Measurements from ENCODE around the gene FBXL2. TPM values are rescaled to one million over a fixed set of nuclear protein-coding genes. Genes with fewer than 3 reads are reported as not detected.

FBXL2 gene
- total RNA-seq, 1 donor from 2014 or later = 11.5 TPM

GRCh38 chr3:33394403-33395054 is 117.3 kb downstream of the FBXL2 start:
- H3K27me3 Mint-ChIP-seq (ENCODE audit: unreplicated experiment) = peaks cover 1% of the 10 kb centered on the region
- peaks cover 59% of the 10 kb centered on the region for H3K36me3 Mint-ChIP-seq (ENCODE audit: low read depth, unreplicated experiment)
- no peak overlapping the region for H3K4me3 Mint-ChIP-seq (ENCODE audit: unreplicated experiment)
- H3K9me3 Mint-ChIP-seq (ENCODE audit: unreplicated experiment) = no peaks in the 10 kb centered on the region
- DNase-seq (ENCODE audit: low spot score) = no peak
- TF ChIP-seq, protein P1, sequence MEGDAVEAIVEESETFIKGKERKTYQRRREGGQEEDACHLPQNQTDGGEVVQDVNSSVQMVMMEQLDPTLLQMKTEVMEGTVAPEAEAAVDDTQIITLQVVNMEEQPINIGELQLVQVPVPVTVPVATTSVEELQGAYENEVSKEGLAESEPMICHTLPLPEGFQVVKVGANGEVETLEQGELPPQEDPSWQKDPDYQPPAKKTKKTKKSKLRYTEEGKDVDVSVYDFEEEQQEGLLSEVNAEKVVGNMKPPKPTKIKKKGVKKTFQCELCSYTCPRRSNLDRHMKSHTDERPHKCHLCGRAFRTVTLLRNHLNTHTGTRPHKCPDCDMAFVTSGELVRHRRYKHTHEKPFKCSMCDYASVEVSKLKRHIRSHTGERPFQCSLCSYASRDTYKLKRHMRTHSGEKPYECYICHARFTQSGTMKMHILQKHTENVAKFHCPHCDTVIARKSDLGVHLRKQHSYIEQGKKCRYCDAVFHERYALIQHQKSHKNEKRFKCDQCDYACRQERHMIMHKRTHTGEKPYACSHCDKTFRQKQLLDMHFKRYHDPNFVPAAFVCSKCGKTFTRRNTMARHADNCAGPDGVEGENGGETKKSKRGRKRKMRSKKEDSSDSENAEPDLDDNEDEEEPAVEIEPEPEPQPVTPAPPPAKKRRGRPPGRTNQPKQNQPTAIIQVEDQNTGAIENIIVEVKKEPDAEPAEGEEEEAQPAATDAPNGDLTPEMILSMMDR (IDR thresholded peaks at IDR 0.05; ENCODE audit: unreplicated experiment) = no peak
- H3K4me1 Mint-ChIP-seq (ENCODE audit: unreplicated experiment) = no peaks in the 10 kb centered on the region
- H3K27ac Mint-ChIP-seq (ENCODE audit: unreplicated experiment) = no peak overlapping the region

DNA sequence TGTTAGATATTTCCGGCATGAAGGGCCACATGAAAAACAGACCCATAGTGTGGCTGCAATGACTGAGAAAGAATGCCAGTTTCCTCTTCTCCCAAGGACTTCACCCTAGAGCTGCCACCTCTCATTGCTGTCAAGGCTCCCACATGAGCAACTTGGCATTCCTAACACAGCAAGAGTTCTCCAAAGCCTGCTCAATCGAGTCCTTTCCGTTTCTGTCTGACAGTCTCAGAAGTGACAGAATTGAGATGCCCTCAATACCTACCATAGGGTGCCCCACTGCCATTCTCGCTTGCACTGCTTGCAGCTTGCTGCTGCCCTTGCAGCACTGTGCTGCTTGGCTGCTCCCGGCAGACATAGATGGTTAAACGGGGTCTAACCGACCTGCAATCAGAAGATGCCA is 118.7 kb downstream of the FBXL2 start:
- Mint-ChIP-seq H3K9me3 (ENCODE audit: unreplicated experiment) (no peaks in the 10 kb centered on the region), H3K4me1 (ENCODE audit: unreplicated experiment) (no peaks in the 10 kb centered on the region), H3K27me3 (ENCODE audit: unreplicated experiment) (no peaks in the 10 kb centered on the region), H3K27ac (ENCODE audit: unreplicated experiment) (peak overlapping the region; percentile 25), H3K4me3 (ENCODE audit: unreplicated experiment) (no peak overlapping the region), H3K36me3 (ENCODE audit: low read depth, unreplicated experiment) (peaks cover 64% of the 10 kb centered on the region)
- no peak for DNase-seq (ENCODE audit: low spot score)
- TF ChIP-seq, protein P1 (IDR thresholded peaks at IDR 0.05; ENCODE audit: unreplicated experiment) = no peak

GRCh38 chr3:33398410-33398809 is 121.2 kb downstream of the FBXL2 start:
- peak overlapping the region; percentile 53 for H3K4me3 Mint-ChIP-seq (ENCODE audit: unreplicated experiment)
- no peaks in the 10 kb centered on the region for H3K9me3 Mint-ChIP-seq (ENCODE audit: unreplicated experiment)
- no peak overlapping the region for H3K27ac Mint-ChIP-seq (ENCODE audit: unreplicated experiment)
- TF ChIP-seq, protein P1 (IDR thresholded peaks at IDR 0.05; ENCODE audit: unreplicated experiment) = no peak
- peaks cover 14% of the 10 kb centered on the region for H3K4me1 Mint-ChIP-seq (ENCODE audit: unreplicated experiment)
- no peak for DNase-seq (ENCODE audit: low spot score)
- H3K27me3 Mint-ChIP-seq (ENCODE audit: unreplicated experiment) = peaks cover 3% of the 10 kb centered on the region
- peaks cover 58% of the 10 kb centered on the region for H3K36me3 Mint-ChIP-seq (ENCODE audit: low read depth, unreplicated experiment)

GRCh38 chr3:33401781-33402180 is 124.5 kb downstream of the FBXL2 start:
- TF ChIP-seq, protein P1 (IDR thresholded peaks at IDR 0.05; ENCODE audit: unreplicated experiment) = no peak
- Mint-ChIP-seq H3K9me3 (ENCODE audit: unreplicated experiment) (no peaks in the 10 kb centered on the region), H3K4me3 (ENCODE audit: unreplicated experiment) (peak overlapping the region; percentile 8), H3K27me3 (ENCODE audit: unreplicated experiment) (peaks cover 3% of the 10 kb centered on the region), H3K4me1 (ENCODE audit: unreplicated experiment) (peaks cover 16% of the 10 kb centered on the region), H3K27ac (ENCODE audit: unreplicated experiment) (no peak overlapping the region), H3K36me3 (ENCODE audit: low read depth, unreplicated experiment) (peaks cover 51% of the 10 kb centered on the region)
- no peak for DNase-seq (ENCODE audit: low spot score)

GRCh38 chr3:33402936-33403335 is 125.7 kb downstream of the FBXL2 start:
- peaks cover 46% of the 10 kb centered on the region for H3K36me3 Mint-ChIP-seq (ENCODE audit: low read depth, unreplicated experiment)
- peak overlapping the region; percentile 87 for H3K27ac Mint-ChIP-seq (ENCODE audit: unreplicated experiment)
- H3K4me3 Mint-ChIP-seq (ENCODE audit: unreplicated experiment) = peak overlapping the region; percentile 29
- TF ChIP-seq, protein P1 (IDR thresholded peaks at IDR 0.05; ENCODE audit: unreplicated experiment) = no peak
- peaks cover 16% of the 10 kb centered on the region for H3K4me1 Mint-ChIP-seq (ENCODE audit: unreplicated experiment)
- DNase-seq (ENCODE audit: low spot score) = no peak
- H3K9me3 Mint-ChIP-seq (ENCODE audit: unreplicated experiment) = no peaks in the 10 kb centered on the region
- peaks cover 3% of the 10 kb centered on the region for H3K27me3 Mint-ChIP-seq (ENCODE audit: unreplicated experiment)
